ENCODE data around the gene CMTM6. TPM values are rescaled to one million over a fixed set of nuclear protein-coding genes. Genes with fewer than 3 reads are reported as not detected.

Gene CMTM6
- total RNA-seq, 1 donor, result 119 TPM

DNA sequence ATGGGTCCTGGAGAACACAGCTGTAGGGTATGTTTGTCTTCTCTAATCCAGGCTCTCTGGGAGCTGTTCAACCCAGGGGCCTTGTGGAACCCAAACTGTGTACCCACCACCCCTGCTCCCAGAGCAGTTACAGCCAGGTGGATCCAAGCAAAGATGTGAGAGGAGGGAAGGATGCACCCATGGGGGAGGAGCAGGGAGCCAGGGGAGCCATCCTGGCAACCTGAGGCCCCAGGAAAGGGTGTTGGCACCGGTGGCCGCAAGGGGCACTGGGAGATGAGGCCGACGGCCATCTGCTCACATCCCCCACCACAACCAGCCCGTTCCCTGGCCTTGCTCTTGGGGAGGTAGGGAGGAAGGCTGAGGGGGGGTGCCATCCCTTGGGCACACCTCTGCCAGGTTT lies 43.2 kb downstream of the CMTM6 start:
- H3K4me3 ChIP-seq (ENCODE audit: low read depth, low read length), result no peak overlapping the region
- no peak for DNase-seq (ENCODE audit: low read depth)
- TF ChIP-seq, protein P1, sequence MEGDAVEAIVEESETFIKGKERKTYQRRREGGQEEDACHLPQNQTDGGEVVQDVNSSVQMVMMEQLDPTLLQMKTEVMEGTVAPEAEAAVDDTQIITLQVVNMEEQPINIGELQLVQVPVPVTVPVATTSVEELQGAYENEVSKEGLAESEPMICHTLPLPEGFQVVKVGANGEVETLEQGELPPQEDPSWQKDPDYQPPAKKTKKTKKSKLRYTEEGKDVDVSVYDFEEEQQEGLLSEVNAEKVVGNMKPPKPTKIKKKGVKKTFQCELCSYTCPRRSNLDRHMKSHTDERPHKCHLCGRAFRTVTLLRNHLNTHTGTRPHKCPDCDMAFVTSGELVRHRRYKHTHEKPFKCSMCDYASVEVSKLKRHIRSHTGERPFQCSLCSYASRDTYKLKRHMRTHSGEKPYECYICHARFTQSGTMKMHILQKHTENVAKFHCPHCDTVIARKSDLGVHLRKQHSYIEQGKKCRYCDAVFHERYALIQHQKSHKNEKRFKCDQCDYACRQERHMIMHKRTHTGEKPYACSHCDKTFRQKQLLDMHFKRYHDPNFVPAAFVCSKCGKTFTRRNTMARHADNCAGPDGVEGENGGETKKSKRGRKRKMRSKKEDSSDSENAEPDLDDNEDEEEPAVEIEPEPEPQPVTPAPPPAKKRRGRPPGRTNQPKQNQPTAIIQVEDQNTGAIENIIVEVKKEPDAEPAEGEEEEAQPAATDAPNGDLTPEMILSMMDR (IDR thresholded peaks at IDR 0.05; ENCODE audit: insufficient read depth, low read depth, low read length), result no peak

DNA sequence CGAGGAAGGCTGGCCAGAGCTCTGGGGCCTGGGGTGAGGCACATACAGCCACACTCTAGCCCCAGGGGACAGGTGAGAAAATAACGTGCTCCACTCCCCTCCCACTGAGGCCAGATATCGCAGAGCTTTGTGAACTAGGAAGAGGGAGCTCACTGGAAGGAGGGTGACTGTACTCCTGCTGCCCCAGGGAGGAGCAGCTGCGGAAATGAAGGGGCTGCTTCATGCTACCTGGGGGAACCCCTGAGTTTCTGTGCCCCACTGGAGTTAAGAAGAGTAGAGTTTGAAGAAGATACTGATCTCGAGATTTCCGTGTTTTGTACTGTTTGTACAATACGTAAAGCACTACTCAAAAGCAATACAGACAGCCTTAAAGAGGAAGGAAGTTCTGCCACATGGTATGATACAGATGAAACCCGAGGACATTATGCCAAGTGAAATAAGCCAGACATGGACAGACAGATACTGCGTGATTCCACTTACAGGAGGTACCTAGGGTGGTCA lies 44.6 kb downstream of the CMTM6 start:
- H3K4me3 ChIP-seq (ENCODE audit: low read depth, low read length), result no peak overlapping the region
- DNase-seq (ENCODE audit: low read depth), result no peak
- TF ChIP-seq, protein P1 (IDR thresholded peaks at IDR 0.05; ENCODE audit: insufficient read depth, low read depth, low read length), result no peak

DNA sequence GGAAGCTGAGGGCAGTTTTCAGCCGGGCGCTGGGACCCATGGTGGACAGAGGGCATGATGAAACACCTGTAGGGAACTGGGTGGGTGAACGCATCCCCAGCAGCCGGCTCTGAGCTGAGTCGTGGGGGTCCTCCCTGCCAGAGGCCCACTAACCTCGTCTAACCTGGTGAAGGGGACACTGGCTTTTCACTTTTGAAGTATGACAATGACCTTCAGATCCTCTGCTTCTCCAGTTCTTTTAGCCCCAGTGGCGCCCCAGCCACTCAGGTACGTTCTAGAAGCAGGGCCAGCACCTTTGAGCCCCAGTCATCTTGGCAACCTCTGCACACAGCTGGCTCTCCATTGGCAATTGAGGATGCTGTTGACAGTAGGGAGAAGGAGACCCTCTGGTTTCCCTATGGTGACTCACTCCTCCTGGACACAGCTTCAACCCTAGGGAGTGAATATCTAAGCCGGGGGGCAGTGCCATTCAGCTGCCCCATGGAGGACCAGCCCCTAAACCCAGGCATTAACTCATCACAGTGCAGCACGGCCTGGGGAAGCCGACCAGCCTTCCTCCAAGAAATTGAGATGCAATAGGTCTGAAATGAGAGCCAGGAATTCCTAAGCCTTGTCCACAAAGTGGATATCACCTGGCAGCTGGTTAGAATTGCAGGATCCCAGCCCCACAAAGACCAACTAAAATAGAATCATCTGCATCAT lies 46.1 kb downstream of the CMTM6 start:
- TF ChIP-seq, protein P1 (IDR thresholded peaks at IDR 0.05; ENCODE audit: insufficient read depth, low read depth, low read length), result no peak
- DNase-seq (ENCODE audit: low read depth), result no peak
- no peak overlapping the region for H3K4me3 ChIP-seq (ENCODE audit: low read depth, low read length)

DNA sequence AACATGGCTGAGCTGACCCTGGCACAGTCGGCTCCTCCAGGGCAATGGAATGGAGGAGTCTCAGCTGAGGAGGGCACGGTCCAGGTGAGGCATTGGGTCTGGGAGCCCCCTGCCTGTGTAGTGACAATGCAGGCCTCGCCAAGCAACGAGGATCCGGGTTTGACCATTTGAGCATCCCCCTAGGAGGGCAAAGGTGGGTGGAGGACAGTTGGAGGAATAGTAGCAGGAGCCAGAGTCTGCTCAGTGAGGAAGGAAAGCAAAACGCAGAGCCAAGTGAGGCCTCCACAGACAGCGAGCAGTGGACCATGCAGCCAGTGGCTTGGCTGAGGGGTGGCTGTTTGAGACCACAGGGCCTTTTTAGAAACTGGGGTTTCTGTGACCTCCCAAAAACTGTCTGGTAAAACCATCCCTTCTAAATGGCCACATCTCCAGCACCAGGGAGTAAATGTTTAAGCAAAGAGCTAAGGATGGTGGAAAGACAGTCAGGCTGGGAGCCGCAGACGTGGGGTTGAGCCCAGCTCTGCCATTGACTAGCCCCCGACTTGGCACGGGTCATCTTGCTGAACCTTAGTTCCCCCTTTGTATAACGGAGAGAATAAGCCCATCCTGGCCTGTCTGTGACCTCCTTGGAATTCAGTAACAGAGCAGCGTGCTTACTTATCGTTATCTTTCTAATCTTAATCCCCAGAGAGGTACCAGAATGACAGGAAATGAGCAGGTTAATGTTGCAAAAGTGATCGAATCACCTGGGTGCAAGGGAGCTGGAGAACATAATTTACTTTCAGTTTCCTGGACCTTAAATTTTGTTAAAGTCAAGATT lies 46.8 kb downstream of the CMTM6 start:
- DNase-seq (ENCODE audit: low read depth), result no peak
- no peak overlapping the region for H3K4me3 ChIP-seq (ENCODE audit: low read depth, low read length)
- TF ChIP-seq, protein P1 (IDR thresholded peaks at IDR 0.05; ENCODE audit: insufficient read depth, low read depth, low read length), result no peak

DNA sequence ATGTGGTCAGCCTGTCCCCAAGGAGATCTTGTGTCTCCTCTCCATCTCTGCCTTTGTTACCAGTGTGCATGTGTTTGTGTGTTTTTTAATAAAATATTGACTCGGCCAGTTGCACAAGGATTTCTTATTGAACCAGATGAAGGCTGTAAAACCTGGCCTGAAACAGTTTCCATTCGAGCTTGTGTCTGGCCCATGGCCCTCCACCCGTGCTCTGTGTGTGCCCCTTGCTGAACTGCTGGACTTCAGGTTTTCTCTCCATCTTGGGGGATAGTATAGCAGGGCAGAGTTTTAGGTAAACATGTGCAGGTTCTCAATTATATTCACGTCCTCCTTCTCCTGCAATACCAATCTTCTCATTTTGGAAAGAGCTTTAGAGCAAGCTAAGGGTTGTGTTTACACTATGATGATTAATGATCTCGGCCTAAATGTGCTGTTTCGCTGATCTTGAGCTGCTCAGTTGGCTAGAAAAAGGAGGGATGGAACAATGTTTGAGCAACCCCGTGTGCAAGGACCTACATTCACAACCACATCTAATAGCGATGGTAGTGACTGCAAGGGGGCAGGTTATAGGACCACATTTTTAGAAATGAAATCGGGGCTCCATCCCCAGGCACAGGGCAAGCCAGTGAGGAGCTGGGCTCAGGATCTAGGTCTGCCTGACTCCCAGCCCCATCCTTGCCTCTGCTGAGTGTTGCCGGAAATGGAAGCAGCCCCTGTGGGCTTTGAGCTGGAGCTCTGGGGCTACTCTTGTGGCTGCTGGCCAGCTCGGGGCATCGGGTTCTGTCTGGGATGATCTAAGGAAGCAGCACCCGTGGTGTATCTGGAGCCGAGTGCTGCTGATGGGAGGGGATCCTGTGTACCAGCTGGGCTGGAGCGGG lies 47.7 kb downstream of the CMTM6 start:
- DNase-seq (ENCODE audit: low read depth), result no peak
- no peak overlapping the region for H3K4me3 ChIP-seq (ENCODE audit: low read depth, low read length)
- TF ChIP-seq, protein P1 (IDR thresholded peaks at IDR 0.05; ENCODE audit: insufficient read depth, low read depth, low read length), result no peak

DNA sequence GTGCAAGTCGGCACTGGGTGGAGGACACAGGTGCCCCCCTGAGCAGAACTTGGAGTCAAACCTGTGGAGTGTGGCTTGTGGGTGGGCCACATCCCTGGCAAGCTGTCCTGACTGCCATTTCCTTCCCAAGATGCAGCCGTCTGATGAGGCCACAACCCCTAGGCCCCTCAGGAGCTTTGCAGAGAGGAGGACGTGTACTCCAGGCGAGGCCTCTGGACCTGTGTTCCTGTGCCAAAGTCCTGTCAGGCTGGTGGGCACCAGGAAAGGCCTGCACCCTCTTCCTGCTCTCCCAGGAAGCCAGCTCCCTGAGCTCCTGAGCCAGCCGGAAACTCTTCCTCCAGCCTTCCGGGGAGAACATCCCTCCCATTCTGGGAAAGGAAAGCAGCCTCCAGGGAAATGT lies 48.5 kb downstream of the CMTM6 start:
- no peak for DNase-seq (ENCODE audit: low read depth)
- TF ChIP-seq, protein P1 (IDR thresholded peaks at IDR 0.05; ENCODE audit: insufficient read depth, low read depth, low read length), result no peak
- H3K4me3 ChIP-seq (ENCODE audit: low read depth, low read length), result no peak overlapping the region
